H1 (cell line): ENCODE measurements around the gene CNGB1. TPM values are rescaled to one million over a fixed set of nuclear protein-coding genes. Genes with fewer than 3 reads are reported as not detected.

Source experiments
- CTCF ChIA-PET: fragments of 300-600 bp; sonication (Branson Sonifier 250); formaldehyde crosslinking; loops from one replicate; lab custom pipeline; 2021; ENCODE audit not compliant: partially characterized antibody; lab: Charles Lee
- POLR2A ChIA-PET: fragments of 300-600 bp; sonication (Branson Sonifier 250); formaldehyde crosslinking; loops from one replicate; lab custom pipeline; 2021; ENCODE audit warnings: inconsistent platforms; ENCODE audit not compliant: partially characterized antibody; lab: Charles Lee
- DNase-seq, 2 experiments: peaks; one replicate each; pipeline versions ENCODE4 v3.0.0 to v3.0.0-alpha.2; 2010 to 2022; ENCODE audit warnings: low spot score in 2 of 2, low read depth in 1 of 2, mixed read lengths in 1 of 2
- FAIRE-seq: peaks from 2 replicates; lab custom pipeline; 2011; peaks lifted over from hg19 to GRCh38; lab: Jason Lieb, UNC
- H2AFZ ChIP-seq: 2 replicates; pipeline ENCODE4 v1.8.1; 2012; ENCODE audit warnings: low read length, inconsistent platforms
- H2AK5ac ChIP-seq: 2 replicates; pipeline ENCODE4 v1.6.1; 2013; ENCODE audit warnings: low read depth, low read length
- H2BK120ac ChIP-seq: replicated peaks from 2 replicates; pipeline ENCODE3; 2013; ENCODE audit warnings: low read depth, low read length, inconsistent platforms
- H2BK12ac ChIP-seq: 2 replicates; pipeline ENCODE4 v1.6.1; 2013; ENCODE audit warnings: low read depth, low read length
- H2BK15ac ChIP-seq: 2 replicates; pipeline ENCODE4 v1.6.1; 2013; ENCODE audit warnings: low read length
- H2BK20ac ChIP-seq: 2 replicates; pipeline ENCODE4 v1.6.1; 2013; ENCODE audit warnings: low read length
- H2BK5ac ChIP-seq: 2 replicates; pipeline ENCODE4 v1.6.1; 2013; ENCODE audit warnings: low read depth, low read length
- H3K14ac ChIP-seq: 2 replicates; pipeline ENCODE4 v1.6.1; 2013; ENCODE audit warnings: inconsistent platforms; ENCODE audit not compliant: insufficient read length
- H3K18ac ChIP-seq: 2 replicates; pipeline ENCODE4 v1.6.1; 2013; ENCODE audit warnings: low read length; ENCODE audit errors: extremely low read depth
- H3K23ac ChIP-seq: 2 replicates; pipeline ENCODE4 v1.6.1; 2013; ENCODE audit warnings: inconsistent platforms; ENCODE audit not compliant: insufficient read length
- H3K23me2 ChIP-seq: 2 replicates; pipeline ENCODE4 v1.6.1; 2013; ENCODE audit warnings: low read depth, low read length
- H3K27ac ChIP-seq: 2 replicates; pipeline ENCODE4 v1.6.1; 2011; ENCODE audit warnings: low read depth, low read length, inconsistent platforms
- H3K27me3 ChIP-seq, 4 experiments: replicated peaks in 1 of 4; 1 replicate in 1 of 4; 2 replicates in 3 of 4; pipeline versions ENCODE4 v1.6.1 to v1.8.1; 2011 to 2013; ENCODE audit warnings: low read length in 3 of 4, mild to moderate bottlenecking in 3 of 4, inconsistent platforms in 2 of 4, mixed read lengths in 2 of 4, moderate library complexity in 1 of 4; ENCODE audit not compliant: control insufficient read depth in 3 of 4, insufficient read depth in 3 of 4; ENCODE audit errors: extremely low read depth in 1 of 4
- H3K36me3 ChIP-seq, 4 experiments: 2 replicates each; pipeline versions ENCODE4 v1.6.1 to v1.8.1; 2011 to 2013; ENCODE audit warnings: mild to moderate bottlenecking in 4 of 4, low read length in 3 of 4, moderate library complexity in 2 of 4, control low read depth in 1 of 4, inconsistent platforms in 1 of 4; ENCODE audit not compliant: insufficient read depth in 4 of 4, control insufficient read depth in 2 of 4
- H3K4ac ChIP-seq: replicated peaks from 2 replicates; pipeline ENCODE3; 2013; ENCODE audit warnings: low read length, low read depth, mixed read lengths, inconsistent platforms; ENCODE audit not compliant: insufficient read length
- H3K4me1 ChIP-seq, 4 experiments: replicated peaks in 1 of 4; 1 replicate in 1 of 4; 2 replicates in 3 of 4; pipeline versions ENCODE4 v1.6.1 to v1.8.1; 2011 to 2013; ENCODE audit warnings: low read length in 3 of 4, inconsistent platforms in 2 of 4, mixed read lengths in 1 of 4; ENCODE audit not compliant: insufficient read depth in 4 of 4, control insufficient read depth in 3 of 4
- H3K4me2 ChIP-seq, 2 experiments: 2 replicates each; pipeline versions ENCODE4 v1.6.1 to v1.8.1; 2011 to 2013; ENCODE audit warnings: low read depth in 2 of 2, low read length in 2 of 2, control low read depth in 1 of 2, inconsistent platforms in 1 of 2, mild to moderate bottlenecking in 1 of 2; ENCODE audit not compliant: insufficient read depth in 1 of 2
- H3K4me3 ChIP-seq, 4 experiments: fragments of 200-600, 300-600 bp in 1 of 4; sonication (generic), shearing (Covaris generic), sonication (Bioruptor Twin) in 1 of 4; 2 replicates each; pipeline versions ENCODE4 v1.5.1 to v1.8.1; 2011 to 2016; ENCODE audit warnings: low read length in 4 of 4, low read depth in 3 of 4, control low read depth in 2 of 4, inconsistent platforms in 2 of 4, mild to moderate bottlenecking in 2 of 4, mixed read lengths in 1 of 4, moderate library complexity in 1 of 4; ENCODE audit not compliant: insufficient read depth in 2 of 4; ENCODE audit errors: extremely low read depth in 1 of 4
- H3K56ac ChIP-seq: replicated peaks from 2 replicates; pipeline ENCODE3; 2013; ENCODE audit warnings: low read depth, mild to moderate bottlenecking, mixed read lengths, low read length, inconsistent platforms; ENCODE audit not compliant: insufficient read length
- H3K79me1 ChIP-seq: 2 replicates; pipeline ENCODE4 v1.6.1; 2013; ENCODE audit warnings: low read depth, low read length, control low read depth
- H3K79me2 ChIP-seq, 2 experiments: 2 replicates each; pipeline versions ENCODE4 v1.6.1 to v1.8.1; 2012 to 2013; ENCODE audit warnings: low read length in 2 of 2, mild to moderate bottlenecking in 2 of 2, inconsistent platforms in 1 of 2; ENCODE audit not compliant: insufficient read depth in 2 of 2, control insufficient read depth in 1 of 2
- H3K9ac ChIP-seq, 4 experiments: replicated peaks in 1 of 4; 1 replicate in 1 of 4; 2 replicates in 3 of 4; pipeline versions ENCODE4 v1.6.1 to v1.8.1; 2011 to 2013; ENCODE audit warnings: low read depth in 3 of 4, low read length in 3 of 4, control low read depth in 2 of 4, mild to moderate bottlenecking in 2 of 4, moderate library complexity in 2 of 4, inconsistent platforms in 1 of 4; ENCODE audit errors: extremely low read depth in 1 of 4
- H3K9me3 ChIP-seq, 2 experiments: 2 replicates each; pipeline versions ENCODE4 v1.6.1 to v1.8.1; 2012 to 2013; ENCODE audit warnings: mild to moderate bottlenecking in 2 of 2, moderate library complexity in 2 of 2, control low read depth in 1 of 2, inconsistent platforms in 1 of 2, low read depth in 1 of 2, low read length in 1 of 2, mixed read lengths in 1 of 2; ENCODE audit not compliant: insufficient read depth in 2 of 2
- H4K20me1 ChIP-seq, 2 experiments: replicated peaks in 1 of 2; 2 replicates each; pipeline versions ENCODE3 to v1.8.1; 2011 to 2013; ENCODE audit warnings: inconsistent platforms in 2 of 2, low read length in 2 of 2, mild to moderate bottlenecking in 1 of 2; ENCODE audit not compliant: insufficient read depth in 2 of 2, control insufficient read depth in 1 of 2
- H4K5ac ChIP-seq: 2 replicates; pipeline ENCODE4 v1.6.1; 2013; ENCODE audit warnings: low read length, low read depth, mixed read lengths, inconsistent platforms; ENCODE audit not compliant: insufficient read length
- H4K8ac ChIP-seq: 2 replicates; pipeline ENCODE4 v1.8.0; 2013; ENCODE audit warnings: mild to moderate bottlenecking, moderate library complexity, low read length, inconsistent platforms; ENCODE audit not compliant: insufficient read depth; ENCODE audit errors: extremely low read depth
- H4K91ac ChIP-seq: replicated peaks from 2 replicates; pipeline ENCODE3; 2013; ENCODE audit warnings: low read length, mixed read lengths, inconsistent platforms; ENCODE audit not compliant: insufficient read length
- CEBPB ChIP-seq: IDR thresholded peaks from 2 replicates; pipeline ENCODE4 v1.6.1; 2012; ENCODE audit warnings: low read depth, low read length
- GTF2F1 ChIP-seq: IDR thresholded peaks from 2 replicates; pipeline ENCODE4 v1.6.1; 2012; ENCODE audit warnings: low read depth, low read length, improper control_type of control experiment, borderline replicate concordance
- SP2 ChIP-seq: IDR thresholded peaks from 2 replicates; pipeline ENCODE4 v1.6.1; 2012; ENCODE audit warnings: mild to moderate bottlenecking, low read length, inconsistent platforms
- SP4 ChIP-seq: IDR thresholded peaks from 2 replicates; pipeline ENCODE4 v1.6.1; 2012; ENCODE audit warnings: low read length, inconsistent platforms
- TAF7 ChIP-seq: optimal IDR thresholded peaks from 2 replicates; pipeline ENCODE3; 2011; ENCODE audit warnings: low read depth, mild to moderate bottlenecking, inconsistent platforms, low read length, moderate library complexity, borderline replicate concordance
- TBP ChIP-seq: IDR thresholded peaks from 2 replicates; pipeline ENCODE4 v1.6.1; 2011; ENCODE audit warnings: low read depth, low read length, improper control_type of control experiment
- ZNF274 ChIP-seq: IDR thresholded peaks from 2 replicates; pipeline ENCODE4 v1.7.0; 2012; ENCODE audit warnings: low read length, borderline replicate concordance; ENCODE audit errors: extremely low read depth
- WGBS, 2 experiments: shearing (Covaris generic) in 1 of 2; methylation state at CpG; one replicate each; pipeline versions ENCODE4 v1.1.6 to v1.1.7; 2013 to 2015; ENCODE audit warnings: low lambda C conversion rate in 2 of 2, mixed read lengths in 2 of 2, inconsistent platforms in 1 of 2, low coverage in 1 of 2, missing lambda C conversion rate in 1 of 2; ENCODE audit not compliant: insufficient replicate concordance in 2 of 2, insufficient coverage in 1 of 2, insufficient read length in 1 of 2; ENCODE audit errors: extremely low coverage in 1 of 2, missing lambda C conversion rate in 1 of 2; 5-methylcytosine and 5-hydroxymethylcytosine counted together
- polyA plus RNA-seq, 7 experiments: library from polyadenylated mRNA; depleted of rRNA in 3 of 7; stranded (reverse) in 5 of 7; unstranded in 2 of 7; fragments of >200 nt in 5 of 7; fragments of 200-250 nt in 2 of 7; gene quantifications; 1 replicate in 5 of 7; 2 replicates in 1 of 7; 4 replicates in 1 of 7; pipeline versions ENCODE4 v1.2.1 to v1.2.3, GENCODE V29; 2011 to 2013; ENCODE audit warnings: missing spikeins in 2 of 7, mixed read lengths in 2 of 7
- total RNA-seq: library from RNA; stranded (reverse); fragmentation: NEBNext Ultra II Directional; extraction: Animal tissue kit (Norgen Biotek cat#: 25700); gene quantifications from 2 replicates; pipeline ENCODE4 v1.2.1, GENCODE V29; 2021
- TF ChIP-seq, protein P1 (sequence below): IDR thresholded peaks from 2 replicates; pipeline ENCODE4 v1.6.1; 2012; ENCODE audit warnings: inconsistent platforms

CNGB1 gene
- total and polyA plus RNA-seq, 2 of the 8 experiments (the other 6 are each of a cell fraction or from before 2014, with no cell fraction given): not detected

DNA sequence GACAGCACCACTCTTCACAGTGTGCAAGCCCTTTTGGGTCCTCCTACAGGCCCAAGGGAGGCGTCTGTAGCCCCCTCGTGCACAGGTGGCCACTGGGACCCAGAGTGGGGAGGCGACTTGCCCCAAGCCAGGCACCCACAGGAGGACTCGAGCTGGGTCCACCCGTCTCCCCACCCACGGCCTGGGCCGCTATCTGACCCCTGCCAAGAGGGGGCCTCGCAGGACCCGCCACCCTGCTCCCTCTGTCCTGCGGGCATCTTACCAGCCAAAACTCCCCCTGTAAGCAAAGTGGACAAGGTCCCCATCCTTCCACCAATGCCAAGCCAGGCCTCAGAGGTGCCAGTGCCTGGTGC is 31.1 kb downstream of the CNGB1 start:
- Histone ChIP-seq H3K27ac (no peak overlapping the region), H3K27me3 (no peaks in the 10 kb centered on the region), H2BK15ac (no peak overlapping the region), H3K56ac (no peak overlapping the region), H2BK12ac (no peak overlapping the region), H4K5ac (no peak overlapping the region), H3K4me2 (no peak overlapping the region), H3K14ac (no peak overlapping the region), H4K8ac (no peak overlapping the region; the same call in 1 of the 2 replicates), H3K23me2 (no peaks in the 10 kb centered on the region), H3K4me3 (no peak overlapping the region), H3K23ac (no peak overlapping the region), H4K20me1 (no peaks in the 10 kb centered on the region), H2BK5ac (no peak overlapping the region), H2AK5ac (no peak overlapping the region), H3K4me1 (no peaks in the 10 kb centered on the region), H3K9me3 (no peaks in the 10 kb centered on the region), H2BK120ac (no peak overlapping the region), H4K91ac (no peak overlapping the region), H3K36me3 (no peaks in the 10 kb centered on the region), H3K79me1 (no peaks in the 10 kb centered on the region), H3K9ac (no peak overlapping the region), H2BK20ac (no peak overlapping the region), H3K4ac (no peak overlapping the region), H3K18ac (no peak overlapping the region), H3K79me2 (no peaks in the 10 kb centered on the region), H2AFZ (no peak overlapping the region)
- FAIRE-seq (no peak), DNase-seq (no peak)
- TF ChIP-seq SP4 (no peak), GTF2F1 (no peak), SP2 (no peak), TAF7 (no peak), TBP (no peak), ZNF274 (no peak), CEBPB (no peak)
- TF ChIP-seq, protein P1, sequence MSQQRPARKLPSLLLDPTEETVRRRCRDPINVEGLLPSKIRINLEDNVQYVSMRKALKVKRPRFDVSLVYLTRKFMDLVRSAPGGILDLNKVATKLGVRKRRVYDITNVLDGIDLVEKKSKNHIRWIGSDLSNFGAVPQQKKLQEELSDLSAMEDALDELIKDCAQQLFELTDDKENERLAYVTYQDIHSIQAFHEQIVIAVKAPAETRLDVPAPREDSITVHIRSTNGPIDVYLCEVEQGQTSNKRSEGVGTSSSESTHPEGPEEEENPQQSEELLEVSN: no peak
- POLR2A ChIA-PET: no interaction called here
- WGBS, 2 experiments: 83% methylated on average over 7 of the region's 10 CpGs; no CpG with 5 or more reads in 1 of the 2 experiments
- CTCF ChIA-PET: interaction anchor here (0.6 to 3.2 kb wide), 14 partner anchors 8 to 164 kb away, joined by 3 to 13 read pairs (median 4); no protein-coding TSS in a partner anchor
